ENCODE measurements around the gene ENPP1.

Gene ENPP1

GRCh38 chr6:131929976-131930375 is 122.2 kb downstream of the ENPP1 start:
- H3K4me3 ChIP-seq (ENCODE audit: low read depth, low read length): no peak overlapping the region
- no peaks in the 10 kb centered on the region for H3K27me3 ChIP-seq (ENCODE audit: insufficient read depth, low read length)
- no peak overlapping the region for H3K27ac ChIP-seq (ENCODE audit: low read depth, low read length)
- H3K4me1 ChIP-seq (ENCODE audit: control insufficient read depth, insufficient read depth, low read length, unreplicated experiment): peaks cover 15% of the 10 kb centered on the region
- H2AFZ ChIP-seq (ENCODE audit: low read length, unreplicated experiment): no peak overlapping the region
- H3K79me2 ChIP-seq (ENCODE audit: control insufficient read depth, insufficient read depth, low read length, unreplicated experiment): no peaks in the 10 kb centered on the region
- no peaks in the 10 kb centered on the region for H3K36me3 ChIP-seq (ENCODE audit: insufficient read depth, low read length)

GRCh38 chr6:131931063-131931750 is 123.4 kb downstream of the ENPP1 start:
- H3K4me3 ChIP-seq (ENCODE audit: low read depth, low read length): no peak overlapping the region
- no peak overlapping the region for H2AFZ ChIP-seq (ENCODE audit: low read length, unreplicated experiment)
- H3K27ac ChIP-seq (ENCODE audit: low read depth, low read length): no peak overlapping the region
- peaks cover 4% of the 10 kb centered on the region for H3K4me1 ChIP-seq (ENCODE audit: control insufficient read depth, insufficient read depth, low read length, unreplicated experiment)
- no peaks in the 10 kb centered on the region for H3K27me3 ChIP-seq (ENCODE audit: insufficient read depth, low read length)
- no peaks in the 10 kb centered on the region for H3K79me2 ChIP-seq (ENCODE audit: control insufficient read depth, insufficient read depth, low read length, unreplicated experiment)
- H3K36me3 ChIP-seq (ENCODE audit: insufficient read depth, low read length): no peaks in the 10 kb centered on the region

- Histone ChIP-seq H3K27me3 (ENCODE audit: insufficient read depth, low read length) (no peaks in the 10 kb centered on the region), H3K79me2 (ENCODE audit: control insufficient read depth, insufficient read depth, low read length, unreplicated experiment) (no peaks in the 10 kb centered on the region), H3K36me3 (ENCODE audit: insufficient read depth, low read length) (no peaks in the 10 kb centered on the region), H2AFZ (ENCODE audit: low read length, unreplicated experiment) (no peak overlapping the region), H3K4me1 (ENCODE audit: control insufficient read depth, insufficient read depth, low read length, unreplicated experiment) (peaks cover 27% of the 10 kb centered on the region), H3K27ac (ENCODE audit: low read depth, low read length) (no peak overlapping the region), H3K4me3 (ENCODE audit: low read depth, low read length) (no peak overlapping the region)
Measured at GRCh38 chr6:131936156-131936555, 128.3 kb downstream of the ENPP1 start.

- Histone ChIP-seq H3K27ac (ENCODE audit: low read depth, low read length) (peak overlapping the region; percentile 89), H3K27me3 (ENCODE audit: insufficient read depth, low read length) (no peaks in the 10 kb centered on the region), H3K79me2 (ENCODE audit: control insufficient read depth, insufficient read depth, low read length, unreplicated experiment) (no peaks in the 10 kb centered on the region), H2AFZ (ENCODE audit: low read length, unreplicated experiment) (no peak overlapping the region), H3K4me1 (ENCODE audit: control insufficient read depth, insufficient read depth, low read length, unreplicated experiment) (peaks cover 27% of the 10 kb centered on the region), H3K36me3 (ENCODE audit: insufficient read depth, low read length) (no peaks in the 10 kb centered on the region), H3K4me3 (ENCODE audit: low read depth, low read length) (peak overlapping the region; percentile 21)
Measured at GRCh38 chr6:131937226-131937625, 129.4 kb downstream of the ENPP1 start.

- H3K4me3 ChIP-seq (ENCODE audit: low read depth, low read length): peak overlapping the region; percentile 21
- no peak overlapping the region for H2AFZ ChIP-seq (ENCODE audit: low read length, unreplicated experiment)
- peak overlapping the region; percentile 89 for H3K27ac ChIP-seq (ENCODE audit: low read depth, low read length)
- H3K27me3 ChIP-seq (ENCODE audit: insufficient read depth, low read length): no peaks in the 10 kb centered on the region
- H3K36me3 ChIP-seq (ENCODE audit: insufficient read depth, low read length): no peaks in the 10 kb centered on the region
- no peaks in the 10 kb centered on the region for H3K79me2 ChIP-seq (ENCODE audit: control insufficient read depth, insufficient read depth, low read length, unreplicated experiment)
- peaks cover 27% of the 10 kb centered on the region for H3K4me1 ChIP-seq (ENCODE audit: control insufficient read depth, insufficient read depth, low read length, unreplicated experiment)
Measured at GRCh38 chr6:131937703-131938631, 130.1 kb downstream of the ENPP1 start.
